ENCODE measurements around the gene GIT2. TPM values are rescaled to one million over a fixed set of nuclear protein-coding genes. Genes with fewer than 3 reads are reported as not detected.

Gene GIT2
- total and polyA plus RNA-seq, 2 experiments from 2014 or later = 15.8 to 20.9 TPM

- no peaks in the 10 kb centered on the region for H3K9me2 ChIP-seq (ENCODE audit: insufficient read depth)
- H3K27me3 Mint-ChIP-seq (ENCODE audit: insufficient read depth, low read depth, poor library complexity) = no peaks in the 10 kb centered on the region
- H3K79me2 ChIP-seq (replicated peaks; ENCODE audit: insufficient read depth) = peaks cover 7% of the 10 kb centered on the region; the same call in 1 of the 2 replicates
- no peaks in the 10 kb centered on the region for H3K4me1 Mint-ChIP-seq
- no peak overlapping the region for H3K4me2 ChIP-seq
- H3K4me3 ChIP-seq = no peak overlapping the region
- H3K27ac ChIP-seq (ENCODE audit: low read depth) = no peak overlapping the region
- TF ChIP-seq ZNF331 (CRISPR knock-in tag; IDR thresholded peaks at IDR 0.05; ENCODE audit: low read depth) (no peak), ZNF114 (CRISPR knock-in tag; IDR thresholded peaks at IDR 0.05) (no peak), STAT1 (IDR thresholded peaks at IDR 0.05; ENCODE audit: unreplicated experiment) (no peak), EZH2 (IDR thresholded peaks at IDR 0.05; ENCODE audit: low read depth, unreplicated experiment) (no peak), EZH2phosphoT487 (IDR thresholded peaks at IDR 0.05; ENCODE audit: unreplicated experiment) (no peak), CTCF (conservative IDR thresholded peaks at IDR 0.05; ENCODE audit: low read depth in 2 of 2) (no peak), ETS1 (IDR thresholded peaks at IDR 0.05) (no peak), NANOG (IDR thresholded peaks at IDR 0.05; ENCODE audit: borderline replicate concordance) (no peak), REST (IDR thresholded peaks at IDR 0.05; ENCODE audit: unreplicated experiment) (no peak)
- DNase-seq (ENCODE audit: low spot score) = no peak
- H3F3A ChIP-seq (replicated peaks; ENCODE audit: low read depth) = no peaks in the 10 kb centered on the region
- H3K4me1 ChIP-seq (ENCODE audit: insufficient read depth) = no peaks in the 10 kb centered on the region
- no peaks in the 10 kb centered on the region for H3K27me3 ChIP-seq (ENCODE audit: insufficient read depth)
- no peak overlapping the region for H3K4me3 Mint-ChIP-seq
- no peaks in the 10 kb centered on the region; the same call in 1 of the 2 replicates for H3K36me3 ChIP-seq (ENCODE audit: insufficient read depth)
- H3K9me3 Mint-ChIP-seq = no peaks in the 10 kb centered on the region
- ATAC-seq = no peak
- H2AFZ ChIP-seq = no peak overlapping the region
- no peak overlapping the region; the same call in 1 of the 2 replicates for H3K27ac Mint-ChIP-seq
- H3K36me3 Mint-ChIP-seq (ENCODE audit: low read depth) = peaks cover 3% of the 10 kb centered on the region; the same call in 1 of the 3 replicates
- peaks cover 5% of the 10 kb centered on the region; the same call in 1 of the 2 replicates for H4K20me1 ChIP-seq (replicated peaks; ENCODE audit: insufficient read depth)
Observed at GRCh38 chr12:110012659-110013058, 16.5 kb upstream of the GIT2 start.

GRCh38 chr12:110012137-110012536 is 16.0 kb upstream of the GIT2 start:
- Histone ChIP-seq H3K4me2 (no peak overlapping the region), H3K79me2 (replicated peaks; ENCODE audit: insufficient read depth) (peaks cover 7% of the 10 kb centered on the region; the same call in 1 of the 2 replicates), H3K4me3 (no peak overlapping the region), H3K9me2 (ENCODE audit: insufficient read depth) (no peaks in the 10 kb centered on the region), H3K4me1 (ENCODE audit: insufficient read depth) (no peaks in the 10 kb centered on the region), H3K27ac (ENCODE audit: low read depth) (no peak overlapping the region), H3K36me3 (ENCODE audit: insufficient read depth) (no peaks in the 10 kb centered on the region), H4K20me1 (replicated peaks; ENCODE audit: insufficient read depth) (peaks cover 5% of the 10 kb centered on the region; the same call in 1 of the 2 replicates), H2AFZ (no peak overlapping the region), H3F3A (replicated peaks; ENCODE audit: low read depth) (no peaks in the 10 kb centered on the region), H3K27me3 (ENCODE audit: insufficient read depth) (no peaks in the 10 kb centered on the region)
- no peaks in the 10 kb centered on the region for H3K9me3 Mint-ChIP-seq
- H3K4me3 Mint-ChIP-seq = no peak overlapping the region
- no peaks in the 10 kb centered on the region for H3K27me3 Mint-ChIP-seq (ENCODE audit: insufficient read depth, low read depth, poor library complexity)
- no peaks in the 10 kb centered on the region for H3K4me1 Mint-ChIP-seq
- no peak overlapping the region for H3K27ac Mint-ChIP-seq
- no peak for TF ChIP-seq ETS1 (IDR thresholded peaks at IDR 0.05)
- no peak for TF ChIP-seq REST (IDR thresholded peaks at IDR 0.05; ENCODE audit: unreplicated experiment)
- TF ChIP-seq JUNB (IDR thresholded peaks at IDR 0.05; ENCODE audit: unreplicated experiment) = no peak
- no peak for TF ChIP-seq CTCF (conservative IDR thresholded peaks at IDR 0.05; ENCODE audit: low read depth in 2 of 2)
- ATAC-seq = no peak
- H3K36me3 Mint-ChIP-seq (ENCODE audit: low read depth) = peaks cover 3% of the 10 kb centered on the region; the same call in 1 of the 3 replicates
- DNase-seq (ENCODE audit: low spot score) = no peak

Measured in GM23338 (cell line).